ENCODE measurements around the gene CCR3.

The CCR3 gene

DNA sequence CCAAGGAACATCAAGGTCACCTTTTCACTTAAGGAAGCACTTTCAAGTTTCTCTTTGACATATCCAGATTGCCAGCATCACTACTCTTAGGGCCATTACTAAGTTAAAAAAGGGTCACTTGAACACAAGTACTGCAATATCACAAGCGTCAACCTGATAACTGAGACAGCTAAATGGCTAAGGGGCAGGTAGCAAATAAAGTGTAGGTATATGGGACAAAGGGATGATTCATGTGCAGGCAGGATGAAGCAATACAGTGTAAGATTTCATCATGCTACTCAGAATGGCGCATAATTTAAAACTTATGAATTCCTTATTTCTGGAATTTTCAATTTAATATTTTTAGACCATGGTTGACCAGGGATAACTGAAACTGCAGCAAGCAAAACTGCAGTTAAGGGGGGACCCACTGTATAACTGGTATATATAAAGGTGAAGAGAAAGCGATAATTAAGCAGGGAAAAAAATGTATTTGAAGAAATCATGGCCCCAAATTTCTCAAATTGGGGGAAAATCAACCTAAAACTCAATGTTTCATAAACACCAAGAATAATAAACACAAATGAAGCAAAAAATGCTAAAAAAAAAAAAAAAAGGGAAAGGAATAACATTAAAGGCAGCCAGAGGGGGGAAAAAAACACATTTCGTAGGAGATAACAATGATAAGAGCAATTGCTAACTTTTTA is 47.2 kb upstream of the CCR3 start:
- Histone ChIP-seq H3K79me2 (ENCODE audit: insufficient read depth, low read length) (no peaks in the 10 kb centered on the region), H3K9me3 (ENCODE audit: insufficient read depth, low read length) (peaks cover 3% of the 10 kb centered on the region; the same call in 1 of the 2 replicates), H3K4me3 (ENCODE audit: insufficient read depth, low read length, poor library complexity, severe bottlenecking) (no peak overlapping the region), H3K27me3 (ENCODE audit: low read length) (no peaks in the 10 kb centered on the region; the same call in 1 of the 2 replicates), H3F3A (ENCODE audit: insufficient read depth) (no peaks in the 10 kb centered on the region), H3K9me2 (replicated peaks; ENCODE audit: insufficient read depth, low read length) (no peaks in the 10 kb centered on the region), H2AFZ (ENCODE audit: low read depth, low read length, severe bottlenecking) (no peak overlapping the region), H4K20me1 (ENCODE audit: low read depth, low read length) (no peaks in the 10 kb centered on the region), H3K9ac (ENCODE audit: low read length) (no peak overlapping the region), H3K36me3 (ENCODE audit: low read length) (no peaks in the 10 kb centered on the region), H3K27ac (ENCODE audit: low read depth, low read length) (no peak overlapping the region), H3K4me2 (ENCODE audit: low read depth, low read length, poor library complexity, severe bottlenecking) (no peak overlapping the region)
- TF ChIP-seq EZH2phosphoT487 (conservative IDR thresholded peaks at IDR 0.05; ENCODE audit: low read length): no peak
- TF ChIP-seq, protein P1, sequence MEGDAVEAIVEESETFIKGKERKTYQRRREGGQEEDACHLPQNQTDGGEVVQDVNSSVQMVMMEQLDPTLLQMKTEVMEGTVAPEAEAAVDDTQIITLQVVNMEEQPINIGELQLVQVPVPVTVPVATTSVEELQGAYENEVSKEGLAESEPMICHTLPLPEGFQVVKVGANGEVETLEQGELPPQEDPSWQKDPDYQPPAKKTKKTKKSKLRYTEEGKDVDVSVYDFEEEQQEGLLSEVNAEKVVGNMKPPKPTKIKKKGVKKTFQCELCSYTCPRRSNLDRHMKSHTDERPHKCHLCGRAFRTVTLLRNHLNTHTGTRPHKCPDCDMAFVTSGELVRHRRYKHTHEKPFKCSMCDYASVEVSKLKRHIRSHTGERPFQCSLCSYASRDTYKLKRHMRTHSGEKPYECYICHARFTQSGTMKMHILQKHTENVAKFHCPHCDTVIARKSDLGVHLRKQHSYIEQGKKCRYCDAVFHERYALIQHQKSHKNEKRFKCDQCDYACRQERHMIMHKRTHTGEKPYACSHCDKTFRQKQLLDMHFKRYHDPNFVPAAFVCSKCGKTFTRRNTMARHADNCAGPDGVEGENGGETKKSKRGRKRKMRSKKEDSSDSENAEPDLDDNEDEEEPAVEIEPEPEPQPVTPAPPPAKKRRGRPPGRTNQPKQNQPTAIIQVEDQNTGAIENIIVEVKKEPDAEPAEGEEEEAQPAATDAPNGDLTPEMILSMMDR (IDR thresholded peaks at IDR 0.05; ENCODE audit: insufficient read depth, low read length, poor library complexity, severe bottlenecking): no peak

DNA sequence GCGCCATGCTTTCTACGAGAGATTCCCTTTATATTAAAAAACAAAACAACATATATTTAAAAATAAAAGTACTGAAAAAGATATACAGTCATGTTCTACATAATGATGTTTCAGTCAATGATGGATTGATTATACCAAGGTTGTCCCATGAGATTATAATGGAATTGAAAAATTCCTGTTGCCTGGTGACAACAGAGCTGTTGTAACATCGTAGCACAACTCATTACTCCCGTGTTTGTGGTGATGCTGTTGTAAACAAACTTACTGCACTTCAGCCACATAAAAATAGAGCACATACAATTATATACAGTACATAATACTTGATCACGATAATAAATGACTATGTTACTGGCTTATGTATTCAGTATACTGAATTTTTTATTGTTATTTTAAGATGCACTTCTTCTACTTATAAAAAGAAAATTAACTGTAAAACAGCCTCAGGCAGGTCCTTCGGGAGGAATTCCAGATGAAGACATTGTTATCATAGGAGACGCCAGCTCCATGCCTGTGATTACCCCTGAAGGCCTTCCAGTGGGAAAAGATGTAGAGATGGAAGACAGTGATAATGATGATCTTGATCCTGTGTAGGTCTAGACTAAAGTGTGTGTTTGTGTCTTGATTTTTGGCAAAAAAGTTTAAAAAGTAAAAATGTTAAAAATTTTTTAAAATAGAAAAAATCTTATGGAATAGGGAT is 45.9 kb upstream of the CCR3 start:
- no peaks in the 10 kb centered on the region for H3K79me2 ChIP-seq (ENCODE audit: insufficient read depth, low read length)
- H2AFZ ChIP-seq (ENCODE audit: low read depth, low read length, severe bottlenecking): no peak overlapping the region
- no peak overlapping the region for H3K4me2 ChIP-seq (ENCODE audit: low read depth, low read length, poor library complexity, severe bottlenecking)
- H3K9me3 ChIP-seq (ENCODE audit: insufficient read depth, low read length): peaks cover 3% of the 10 kb centered on the region; the same call in 1 of the 2 replicates
- no peaks in the 10 kb centered on the region for H3K9me2 ChIP-seq (replicated peaks; ENCODE audit: insufficient read depth, low read length)
- no peaks in the 10 kb centered on the region for H4K20me1 ChIP-seq (ENCODE audit: low read depth, low read length)
- no peaks in the 10 kb centered on the region for H3K36me3 ChIP-seq (ENCODE audit: low read length)
- no peaks in the 10 kb centered on the region for H3K27me3 ChIP-seq (ENCODE audit: low read length)
- no peak for TF ChIP-seq EZH2phosphoT487 (conservative IDR thresholded peaks at IDR 0.05; ENCODE audit: low read length)
- TF ChIP-seq, protein P1 (IDR thresholded peaks at IDR 0.05; ENCODE audit: insufficient read depth, low read length, poor library complexity, severe bottlenecking): no peak
- H3K27ac ChIP-seq (ENCODE audit: low read depth, low read length): no peak overlapping the region
- no peak overlapping the region for H3K9ac ChIP-seq (ENCODE audit: low read length)
- H3F3A ChIP-seq (ENCODE audit: insufficient read depth): no peaks in the 10 kb centered on the region
- H3K4me3 ChIP-seq (ENCODE audit: insufficient read depth, low read length, poor library complexity, severe bottlenecking): no peak overlapping the region

DNA sequence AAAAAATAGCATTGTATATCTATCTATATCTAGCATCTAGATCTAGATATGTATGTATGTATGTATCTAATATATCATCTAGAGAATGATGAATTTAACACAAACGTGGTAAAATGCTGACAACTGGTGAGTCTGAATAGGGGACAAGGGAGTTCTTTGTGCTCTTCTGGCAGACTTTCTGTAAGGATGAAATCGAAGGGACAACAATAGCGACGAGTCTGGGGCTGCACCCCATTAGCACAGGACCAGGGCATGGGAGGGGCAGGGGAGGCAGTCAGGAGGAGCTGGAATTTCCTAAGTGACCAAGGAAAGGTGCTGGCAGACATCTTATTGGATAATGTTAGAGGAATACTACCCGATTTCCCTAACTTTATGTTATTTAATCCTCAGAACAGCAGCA is 42.0 kb upstream of the CCR3 start:
- Histone ChIP-seq H3K27ac (ENCODE audit: low read depth, low read length) (no peak overlapping the region), H3K27me3 (ENCODE audit: low read length) (no peaks in the 10 kb centered on the region), H4K20me1 (ENCODE audit: low read depth, low read length) (no peaks in the 10 kb centered on the region), H3K36me3 (ENCODE audit: low read length) (no peaks in the 10 kb centered on the region), H3K4me2 (ENCODE audit: low read depth, low read length, poor library complexity, severe bottlenecking) (no peak overlapping the region), H2AFZ (ENCODE audit: low read depth, low read length, severe bottlenecking) (no peak overlapping the region), H3K79me2 (ENCODE audit: insufficient read depth, low read length) (no peaks in the 10 kb centered on the region), H3K4me3 (ENCODE audit: insufficient read depth, low read length, poor library complexity, severe bottlenecking) (no peak overlapping the region), H3K9me3 (ENCODE audit: insufficient read depth, low read length) (no peaks in the 10 kb centered on the region), H3K9ac (ENCODE audit: low read length) (no peak overlapping the region), H3K9me2 (replicated peaks; ENCODE audit: insufficient read depth, low read length) (no peaks in the 10 kb centered on the region), H3F3A (ENCODE audit: insufficient read depth) (no peaks in the 10 kb centered on the region)
- TF ChIP-seq EZH2phosphoT487 (conservative IDR thresholded peaks at IDR 0.05; ENCODE audit: low read length): no peak
- TF ChIP-seq, protein P1 (IDR thresholded peaks at IDR 0.05; ENCODE audit: insufficient read depth, low read length, poor library complexity, severe bottlenecking): no peak
